Left ventricle myocardium inferior (tissue), 1 donor: ENCODE measurements around the gene SLC2A13. TPM values are rescaled to one million over a fixed set of nuclear protein-coding genes. Genes with fewer than 3 reads are reported as not detected.

Source experiments
- DNase-seq: peaks from one replicate; pipeline ENCODE4 v3.0.0-alpha.2; 2020
- H3K27ac ChIP-seq: fragments of 200-600 bp; replicated peaks from 2 replicates; pipeline ENCODE4 v1.8.0; 2021
- H3K27me3 ChIP-seq: fragments of 200-600 bp; 2 replicates; pipeline ENCODE4 v1.8.0; 2021; ENCODE audit warnings: low read depth
- H3K36me3 ChIP-seq: fragments of 200-600 bp; 2 replicates; pipeline ENCODE4 v1.8.0; 2021
- H3K4me1 ChIP-seq: fragments of 200-600 bp; 2 replicates; pipeline ENCODE4 v1.8.0; 2021
- H3K4me3 ChIP-seq: fragments of 200-600 bp; 2 replicates; pipeline ENCODE4 v1.8.0; 2021; ENCODE audit warnings: mild to moderate bottlenecking, moderate library complexity
- H3K9me3 ChIP-seq: fragments of 200-600 bp; replicated peaks from 2 replicates; pipeline ENCODE4 v1.8.0; 2021
- intact Hi-C: fragments of 100-400 bp; cut with micrococcal nuclease; formaldehyde crosslinking; loops from one replicate; pipeline ENCODE4 v1.11.0; 2022
- total RNA-seq: library from RNA; stranded (reverse); fragmentation: NEBNext Ultra II Directional; extraction: Animal tissue kit (Norgen Biotek cat#: 25700); gene quantifications from one replicate; pipeline ENCODE4 v1.2.1, GENCODE V29; 2021
- TF ChIP-seq, protein P1 (sequence below): fragments of 200-600 bp; IDR thresholded peaks from 2 replicates; pipeline ENCODE4 v1.8.0; 2021; ENCODE audit warnings: antibody characterized with exemption, mild to moderate bottlenecking, borderline replicate concordance
- donor health status: DM: no; HTN: yes; CAD: no; lungs with severe emphysema.

The SLC2A13 gene
- total RNA-seq, 1 donor from 2014 or later: 5.5 TPM

DNA sequence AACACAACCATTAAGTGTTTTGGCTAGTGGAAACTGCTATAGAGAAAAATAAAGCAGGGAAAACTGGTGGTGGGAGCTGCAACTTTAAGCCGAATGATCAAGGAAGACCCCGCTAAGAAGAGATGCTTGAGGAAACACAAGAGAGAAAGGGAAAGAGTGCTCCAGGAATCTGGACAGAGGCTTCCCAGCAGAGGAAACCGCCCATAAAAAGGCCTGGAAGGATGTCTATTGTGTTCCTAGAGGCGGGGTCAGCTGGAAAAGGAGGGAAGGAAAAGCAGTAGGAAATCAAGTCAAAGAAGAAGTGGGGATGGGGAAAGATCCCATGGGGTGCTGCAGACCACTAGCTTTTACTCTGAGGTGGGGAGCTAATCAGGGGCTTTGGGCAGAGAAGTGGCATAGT, 12.4 kb downstream of the SLC2A13 start:
- intact Hi-C loops: no loop called here
- H3K27ac ChIP-seq: no peak overlapping the region
- no peaks in the 10 kb centered on the region for H3K9me3 ChIP-seq
- H3K36me3 ChIP-seq: no peaks in the 10 kb centered on the region
- H3K4me3 ChIP-seq: no peak overlapping the region
- H3K27me3 ChIP-seq: no peaks in the 10 kb centered on the region
- peaks cover 8% of the 10 kb centered on the region for H3K4me1 ChIP-seq
- no peak for DNase-seq
- TF ChIP-seq, protein P1, sequence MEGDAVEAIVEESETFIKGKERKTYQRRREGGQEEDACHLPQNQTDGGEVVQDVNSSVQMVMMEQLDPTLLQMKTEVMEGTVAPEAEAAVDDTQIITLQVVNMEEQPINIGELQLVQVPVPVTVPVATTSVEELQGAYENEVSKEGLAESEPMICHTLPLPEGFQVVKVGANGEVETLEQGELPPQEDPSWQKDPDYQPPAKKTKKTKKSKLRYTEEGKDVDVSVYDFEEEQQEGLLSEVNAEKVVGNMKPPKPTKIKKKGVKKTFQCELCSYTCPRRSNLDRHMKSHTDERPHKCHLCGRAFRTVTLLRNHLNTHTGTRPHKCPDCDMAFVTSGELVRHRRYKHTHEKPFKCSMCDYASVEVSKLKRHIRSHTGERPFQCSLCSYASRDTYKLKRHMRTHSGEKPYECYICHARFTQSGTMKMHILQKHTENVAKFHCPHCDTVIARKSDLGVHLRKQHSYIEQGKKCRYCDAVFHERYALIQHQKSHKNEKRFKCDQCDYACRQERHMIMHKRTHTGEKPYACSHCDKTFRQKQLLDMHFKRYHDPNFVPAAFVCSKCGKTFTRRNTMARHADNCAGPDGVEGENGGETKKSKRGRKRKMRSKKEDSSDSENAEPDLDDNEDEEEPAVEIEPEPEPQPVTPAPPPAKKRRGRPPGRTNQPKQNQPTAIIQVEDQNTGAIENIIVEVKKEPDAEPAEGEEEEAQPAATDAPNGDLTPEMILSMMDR: no peak

DNA sequence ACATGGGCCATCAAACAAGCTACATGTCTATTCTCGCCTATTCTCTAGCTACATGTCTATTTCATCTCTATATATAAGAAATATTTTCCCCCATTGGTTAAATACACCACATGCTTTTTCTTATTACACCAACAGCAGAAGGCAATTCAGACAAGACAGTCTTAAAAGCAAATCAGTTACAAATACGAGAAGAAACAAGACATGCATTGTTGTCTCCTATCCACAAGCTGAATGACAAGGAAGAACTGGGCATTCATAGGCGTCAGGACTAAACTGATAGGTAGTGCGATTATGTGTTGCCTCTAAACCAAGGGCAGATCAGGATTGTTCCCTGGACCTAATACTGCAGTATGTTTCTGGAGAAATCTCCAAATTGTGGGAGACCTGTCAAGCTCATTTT, 19.4 kb downstream of the SLC2A13 start:
- TF ChIP-seq, protein P1: no peak
- no peak for DNase-seq
- H3K4me1 ChIP-seq: no peaks in the 10 kb centered on the region
- H3K4me3 ChIP-seq: no peak overlapping the region
- intact Hi-C loops: no loop called here
- H3K27ac ChIP-seq: no peak overlapping the region
- H3K27me3 ChIP-seq: no peaks in the 10 kb centered on the region
- H3K9me3 ChIP-seq: no peaks in the 10 kb centered on the region
- peaks cover 5% of the 10 kb centered on the region for H3K36me3 ChIP-seq

DNA sequence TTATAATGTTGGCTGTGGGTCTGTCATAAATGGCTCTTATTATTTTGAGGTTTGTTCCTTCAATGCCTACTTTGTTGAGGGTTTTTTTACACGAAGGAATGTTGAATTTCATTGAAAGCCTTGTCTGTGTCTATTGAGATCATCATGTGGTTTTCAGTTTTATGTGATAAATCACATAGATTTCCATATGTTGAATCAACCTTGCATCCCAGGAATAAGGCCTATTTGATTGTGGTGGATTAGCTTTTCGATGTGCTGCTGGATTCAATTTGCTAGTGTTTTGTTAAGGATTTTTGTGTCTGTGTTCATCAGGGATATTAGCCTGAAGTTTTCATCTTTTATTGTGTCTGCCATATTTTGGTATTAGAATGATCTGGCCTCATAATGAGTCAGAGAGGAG, 27.6 kb downstream of the SLC2A13 start:
- DNase-seq: no peak
- intact Hi-C loops: no loop called here
- TF ChIP-seq, protein P1: no peak
- Histone ChIP-seq H3K9me3 (peaks cover 31% of the 10 kb centered on the region), H3K4me3 (no peak overlapping the region), H3K27me3 (no peaks in the 10 kb centered on the region), H3K36me3 (no peaks in the 10 kb centered on the region), H3K4me1 (no peaks in the 10 kb centered on the region), H3K27ac (no peak overlapping the region)

DNA sequence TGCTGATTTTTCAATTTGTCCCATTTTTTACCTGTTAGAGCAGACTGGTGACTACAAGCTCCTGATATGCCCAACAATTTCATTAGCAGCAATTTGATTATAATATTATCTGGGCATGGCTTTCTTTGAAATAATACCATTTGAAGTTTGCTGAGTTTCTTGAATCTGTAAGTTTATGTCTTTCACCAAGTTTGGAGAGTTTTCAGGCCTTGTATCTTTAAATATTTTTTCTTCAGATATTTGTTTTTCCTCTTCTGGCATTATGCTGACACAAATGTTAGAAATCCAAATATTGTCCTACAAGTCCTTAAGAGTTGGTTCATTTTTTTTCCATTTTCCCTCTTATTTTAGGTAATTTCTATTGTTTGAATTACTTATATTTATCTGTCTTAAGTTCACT, 30.4 kb downstream of the SLC2A13 start:
- Histone ChIP-seq H3K36me3 (no peaks in the 10 kb centered on the region), H3K27me3 (no peaks in the 10 kb centered on the region), H3K4me3 (no peak overlapping the region), H3K4me1 (peaks cover 14% of the 10 kb centered on the region), H3K27ac (no peak overlapping the region), H3K9me3 (peaks cover 31% of the 10 kb centered on the region)
- no peak for DNase-seq
- TF ChIP-seq, protein P1: no peak
- intact Hi-C loops: no loop called here

DNA sequence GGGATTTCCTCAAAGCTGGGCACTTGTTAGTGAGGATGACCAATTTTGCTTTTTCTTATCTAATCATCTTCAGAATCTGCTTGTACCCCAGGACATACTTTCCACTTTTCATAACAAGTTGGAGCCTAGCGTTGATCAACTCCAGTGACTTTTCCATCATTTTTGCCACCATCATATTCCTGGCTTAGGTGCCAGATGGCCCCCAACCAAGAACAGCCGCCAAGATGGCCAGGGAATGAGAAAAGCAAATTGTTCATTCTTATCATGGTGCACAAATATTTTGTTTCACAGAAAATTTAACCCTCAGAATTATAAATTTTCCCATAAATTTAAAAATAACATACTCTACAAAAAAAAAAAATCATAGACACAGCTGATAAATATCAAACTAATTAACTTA, 37.5 kb downstream of the SLC2A13 start:
- Histone ChIP-seq H3K9me3 (no peaks in the 10 kb centered on the region), H3K4me3 (no peak overlapping the region), H3K27me3 (no peaks in the 10 kb centered on the region), H3K36me3 (no peaks in the 10 kb centered on the region), H3K27ac (no peak overlapping the region), H3K4me1 (peaks cover 40% of the 10 kb centered on the region)
- intact Hi-C loops: no loop called here
- TF ChIP-seq, protein P1: no peak
- DNase-seq: no peak

DNA sequence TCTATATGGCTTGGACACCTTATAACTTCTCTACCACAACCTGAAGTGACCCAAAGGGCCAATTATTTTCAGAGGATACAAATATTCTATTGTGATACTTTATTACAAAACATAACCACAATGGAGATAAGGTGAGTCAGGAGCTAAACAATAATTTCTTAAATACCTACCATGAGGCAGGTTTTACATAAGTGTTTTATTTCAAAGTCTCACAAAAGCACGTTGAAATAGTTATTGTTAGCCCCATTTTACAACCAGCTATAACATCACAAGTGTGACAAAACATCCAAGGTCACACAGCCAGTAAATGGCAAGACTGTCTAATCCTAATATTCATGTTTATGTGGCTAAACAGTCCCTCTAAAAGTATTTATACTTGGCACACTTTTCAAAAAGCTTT, 40.2 kb downstream of the SLC2A13 start:
- peaks cover 48% of the 10 kb centered on the region for H3K4me1 ChIP-seq
- no peak overlapping the region for H3K4me3 ChIP-seq
- no peak for DNase-seq
- H3K9me3 ChIP-seq: no peaks in the 10 kb centered on the region
- H3K27ac ChIP-seq: peak overlapping the region; percentile 1
- TF ChIP-seq, protein P1: no peak
- H3K36me3 ChIP-seq: no peaks in the 10 kb centered on the region
- intact Hi-C loops: no loop called here
- no peaks in the 10 kb centered on the region for H3K27me3 ChIP-seq
